Measurements from ENCODE around the gene RP9. TPM values are rescaled to one million over a fixed set of nuclear protein-coding genes. Genes with fewer than 3 reads are reported as not detected.

RP9 gene
- total RNA-seq, 1 experiment from 2014 or later = 10.7 TPM

DNA sequence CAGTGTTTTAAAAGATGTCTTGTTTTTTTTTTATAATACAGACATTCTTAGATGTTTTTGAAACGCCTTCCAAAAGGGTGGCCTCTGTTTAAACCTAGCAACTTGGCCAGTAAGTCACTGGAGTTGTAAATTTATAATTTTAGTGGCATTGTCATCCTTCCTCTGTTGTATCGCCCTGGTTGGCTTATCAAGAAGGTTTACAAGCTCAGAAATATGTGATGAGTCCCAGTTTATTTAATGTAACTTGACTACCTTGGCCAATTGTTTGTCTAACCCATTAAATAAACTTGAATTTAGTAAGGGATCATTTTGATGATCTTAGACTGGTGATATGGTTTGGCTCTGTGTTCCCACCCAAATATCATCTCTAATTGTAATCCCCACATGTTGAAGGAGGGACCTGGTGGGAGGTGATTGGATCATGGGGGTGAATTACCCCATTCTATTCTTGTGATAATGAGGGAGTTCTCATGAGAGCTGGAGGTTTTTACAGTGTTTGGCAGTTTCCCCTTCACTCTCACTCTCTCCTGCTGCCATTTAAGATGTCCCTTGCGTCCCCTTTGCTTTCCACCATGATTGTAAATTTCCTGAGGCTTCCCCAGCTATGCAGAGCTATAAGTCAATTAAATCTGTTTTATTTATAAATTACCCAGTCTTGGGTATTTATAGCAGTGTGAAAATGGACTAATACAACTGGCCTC is 33.2 kb downstream of the RP9 start:
- ChIA-PET CTCF (interaction anchor here (1.5 kb wide), 1 partner anchor 13 kb away, joined by 3 read pairs; the partner anchor contains the start of gene NT5C3A), POLR2A (no interaction called here)
- Mint-ChIP-seq H3K27ac (no peak overlapping the region), H3K4me1 (peaks cover 43% of the 10 kb centered on the region), H3K27me3 (ENCODE audit: low read depth) (peaks cover 9% of the 10 kb centered on the region), H3K4me3 (no peak overlapping the region), H3K9me3 (peaks cover 13% of the 10 kb centered on the region), H3K36me3 (peaks cover 8% of the 10 kb centered on the region; the same call in 1 of the 2 replicates)
- no peak for DNase-seq (ENCODE audit: low spot score)
- no peak for TF ChIP-seq ZNF121 (CRISPR knock-in tag; IDR thresholded peaks at IDR 0.05)
- no peak for TF ChIP-seq TP53 (CRISPR knock-in tag; IDR thresholded peaks at IDR 0.05)
- TF ChIP-seq ZNF232 (CRISPR knock-in tag; IDR thresholded peaks at IDR 0.05) = no peak
- TF ChIP-seq, protein P1, sequence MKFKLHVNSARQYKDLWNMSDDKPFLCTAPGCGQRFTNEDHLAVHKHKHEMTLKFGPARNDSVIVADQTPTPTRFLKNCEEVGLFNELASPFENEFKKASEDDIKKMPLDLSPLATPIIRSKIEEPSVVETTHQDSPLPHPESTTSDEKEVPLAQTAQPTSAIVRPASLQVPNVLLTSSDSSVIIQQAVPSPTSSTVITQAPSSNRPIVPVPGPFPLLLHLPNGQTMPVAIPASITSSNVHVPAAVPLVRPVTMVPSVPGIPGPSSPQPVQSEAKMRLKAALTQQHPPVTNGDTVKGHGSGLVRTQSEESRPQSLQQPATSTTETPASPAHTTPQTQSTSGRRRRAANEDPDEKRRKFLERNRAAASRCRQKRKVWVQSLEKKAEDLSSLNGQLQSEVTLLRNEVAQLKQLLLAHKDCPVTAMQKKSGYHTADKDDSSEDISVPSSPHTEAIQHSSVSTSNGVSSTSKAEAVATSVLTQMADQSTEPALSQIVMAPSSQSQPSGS (CRISPR knock-in tag; IDR thresholded peaks at IDR 0.05; ENCODE audit: borderline replicate concordance, low read depth) = no peak
- no peak for TF ChIP-seq RORB (CRISPR knock-in tag; IDR thresholded peaks at IDR 0.05)
- no peak for TF ChIP-seq ZNF263 (CRISPR knock-in tag; IDR thresholded peaks at IDR 0.05; ENCODE audit: low read depth)
- peak; percentile 83 for ATAC-seq

DNA sequence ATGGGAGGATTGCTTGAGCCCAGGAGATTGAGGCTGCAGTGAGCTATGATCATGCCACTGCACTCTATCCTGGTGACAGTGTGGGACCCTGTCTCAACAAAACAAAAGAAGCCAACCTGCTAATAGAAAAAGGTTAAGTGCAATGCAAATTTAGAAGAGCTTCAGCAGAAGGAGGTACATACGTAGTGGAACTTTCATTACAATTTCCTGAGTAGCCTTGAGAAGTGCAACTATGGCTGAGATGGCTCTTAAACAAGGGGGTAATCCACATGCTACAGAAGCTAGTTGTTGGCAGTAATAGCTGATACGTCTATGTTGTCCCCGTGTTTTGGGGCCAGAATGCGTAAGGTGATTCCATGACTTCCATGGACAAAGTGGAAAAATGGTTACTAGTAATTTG is 36.0 kb downstream of the RP9 start:
- Mint-ChIP-seq H3K27me3 (ENCODE audit: low read depth) (peaks cover 14% of the 10 kb centered on the region), H3K27ac (no peak overlapping the region), H3K9me3 (peaks cover 41% of the 10 kb centered on the region), H3K36me3 (peaks cover 17% of the 10 kb centered on the region), H3K4me3 (no peak overlapping the region), H3K4me1 (peaks cover 23% of the 10 kb centered on the region)
- CTCF ChIA-PET = no interaction called here
- DNase-seq (ENCODE audit: low spot score) = no peak
- POLR2A ChIA-PET = no interaction called here
- no peak for ATAC-seq
- TF ChIP-seq, protein P2, sequence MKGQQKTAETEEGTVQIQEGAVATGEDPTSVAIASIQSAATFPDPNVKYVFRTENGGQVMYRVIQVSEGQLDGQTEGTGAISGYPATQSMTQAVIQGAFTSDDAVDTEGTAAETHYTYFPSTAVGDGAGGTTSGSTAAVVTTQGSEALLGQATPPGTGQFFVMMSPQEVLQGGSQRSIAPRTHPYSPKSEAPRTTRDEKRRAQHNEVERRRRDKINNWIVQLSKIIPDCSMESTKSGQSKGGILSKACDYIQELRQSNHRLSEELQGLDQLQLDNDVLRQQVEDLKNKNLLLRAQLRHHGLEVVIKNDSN (CRISPR knock-in tag; IDR thresholded peaks at IDR 0.05) = no peak
- TF ChIP-seq TCF7 (CRISPR knock-in tag; IDR thresholded peaks at IDR 0.05; ENCODE audit: low read depth) = no peak
- TF ChIP-seq ZNF232 (CRISPR knock-in tag; IDR thresholded peaks at IDR 0.05) = no peak
- TF ChIP-seq, protein P3, sequence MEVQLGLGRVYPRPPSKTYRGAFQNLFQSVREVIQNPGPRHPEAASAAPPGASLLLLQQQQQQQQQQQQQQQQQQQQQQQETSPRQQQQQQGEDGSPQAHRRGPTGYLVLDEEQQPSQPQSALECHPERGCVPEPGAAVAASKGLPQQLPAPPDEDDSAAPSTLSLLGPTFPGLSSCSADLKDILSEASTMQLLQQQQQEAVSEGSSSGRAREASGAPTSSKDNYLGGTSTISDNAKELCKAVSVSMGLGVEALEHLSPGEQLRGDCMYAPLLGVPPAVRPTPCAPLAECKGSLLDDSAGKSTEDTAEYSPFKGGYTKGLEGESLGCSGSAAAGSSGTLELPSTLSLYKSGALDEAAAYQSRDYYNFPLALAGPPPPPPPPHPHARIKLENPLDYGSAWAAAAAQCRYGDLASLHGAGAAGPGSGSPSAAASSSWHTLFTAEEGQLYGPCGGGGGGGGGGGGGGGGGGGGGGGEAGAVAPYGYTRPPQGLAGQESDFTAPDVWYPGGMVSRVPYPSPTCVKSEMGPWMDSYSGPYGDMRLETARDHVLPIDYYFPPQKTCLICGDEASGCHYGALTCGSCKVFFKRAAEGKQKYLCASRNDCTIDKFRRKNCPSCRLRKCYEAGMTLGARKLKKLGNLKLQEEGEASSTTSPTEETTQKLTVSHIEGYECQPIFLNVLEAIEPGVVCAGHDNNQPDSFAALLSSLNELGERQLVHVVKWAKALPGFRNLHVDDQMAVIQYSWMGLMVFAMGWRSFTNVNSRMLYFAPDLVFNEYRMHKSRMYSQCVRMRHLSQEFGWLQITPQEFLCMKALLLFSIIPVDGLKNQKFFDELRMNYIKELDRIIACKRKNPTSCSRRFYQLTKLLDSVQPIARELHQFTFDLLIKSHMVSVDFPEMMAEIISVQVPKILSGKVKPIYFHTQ (CRISPR knock-in tag; IDR thresholded peaks at IDR 0.05) = no peak
- TF ChIP-seq, protein P4, sequence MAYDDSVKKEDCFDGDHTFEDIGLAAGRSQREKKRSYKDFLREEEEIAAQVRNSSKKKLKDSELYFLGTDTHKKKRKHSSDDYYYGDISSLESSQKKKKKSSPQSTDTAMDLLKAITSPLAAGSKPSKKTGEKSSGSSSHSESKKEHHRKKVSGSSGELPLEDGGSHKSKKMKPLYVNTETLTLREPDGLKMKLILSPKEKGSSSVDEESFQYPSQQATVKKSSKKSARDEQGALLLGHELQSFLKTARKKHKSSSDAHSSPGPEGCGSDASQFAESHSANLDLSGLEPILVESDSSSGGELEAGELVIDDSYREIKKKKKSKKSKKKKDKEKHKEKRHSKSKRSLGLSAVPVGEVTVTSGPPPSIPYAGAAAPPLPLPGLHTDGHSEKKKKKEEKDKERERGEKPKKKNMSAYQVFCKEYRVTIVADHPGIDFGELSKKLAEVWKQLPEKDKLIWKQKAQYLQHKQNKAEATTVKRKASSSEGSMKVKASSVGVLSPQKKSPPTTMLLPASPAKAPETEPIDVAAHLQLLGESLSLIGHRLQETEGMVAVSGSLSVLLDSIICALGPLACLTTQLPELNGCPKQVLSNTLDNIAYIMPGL (CRISPR knock-in tag; IDR thresholded peaks at IDR 0.05) = no peak
- TF ChIP-seq CBFB (CRISPR knock-in tag; IDR thresholded peaks at IDR 0.05; ENCODE audit: low read depth) = no peak
- no peak for TF ChIP-seq NR3C1 (CRISPR knock-in tag; conservative IDR thresholded peaks at IDR 0.05; ENCODE audit: low read depth)
- TF ChIP-seq, protein P5, sequence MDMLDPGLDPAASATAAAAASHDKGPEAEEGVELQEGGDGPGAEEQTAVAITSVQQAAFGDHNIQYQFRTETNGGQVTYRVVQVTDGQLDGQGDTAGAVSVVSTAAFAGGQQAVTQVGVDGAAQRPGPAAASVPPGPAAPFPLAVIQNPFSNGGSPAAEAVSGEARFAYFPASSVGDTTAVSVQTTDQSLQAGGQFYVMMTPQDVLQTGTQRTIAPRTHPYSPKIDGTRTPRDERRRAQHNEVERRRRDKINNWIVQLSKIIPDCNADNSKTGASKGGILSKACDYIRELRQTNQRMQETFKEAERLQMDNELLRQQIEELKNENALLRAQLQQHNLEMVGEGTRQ (CRISPR knock-in tag; IDR thresholded peaks at IDR 0.05) = no peak
- no peak for TF ChIP-seq RORB (CRISPR knock-in tag; IDR thresholded peaks at IDR 0.05)
- TF ChIP-seq, protein P6, sequence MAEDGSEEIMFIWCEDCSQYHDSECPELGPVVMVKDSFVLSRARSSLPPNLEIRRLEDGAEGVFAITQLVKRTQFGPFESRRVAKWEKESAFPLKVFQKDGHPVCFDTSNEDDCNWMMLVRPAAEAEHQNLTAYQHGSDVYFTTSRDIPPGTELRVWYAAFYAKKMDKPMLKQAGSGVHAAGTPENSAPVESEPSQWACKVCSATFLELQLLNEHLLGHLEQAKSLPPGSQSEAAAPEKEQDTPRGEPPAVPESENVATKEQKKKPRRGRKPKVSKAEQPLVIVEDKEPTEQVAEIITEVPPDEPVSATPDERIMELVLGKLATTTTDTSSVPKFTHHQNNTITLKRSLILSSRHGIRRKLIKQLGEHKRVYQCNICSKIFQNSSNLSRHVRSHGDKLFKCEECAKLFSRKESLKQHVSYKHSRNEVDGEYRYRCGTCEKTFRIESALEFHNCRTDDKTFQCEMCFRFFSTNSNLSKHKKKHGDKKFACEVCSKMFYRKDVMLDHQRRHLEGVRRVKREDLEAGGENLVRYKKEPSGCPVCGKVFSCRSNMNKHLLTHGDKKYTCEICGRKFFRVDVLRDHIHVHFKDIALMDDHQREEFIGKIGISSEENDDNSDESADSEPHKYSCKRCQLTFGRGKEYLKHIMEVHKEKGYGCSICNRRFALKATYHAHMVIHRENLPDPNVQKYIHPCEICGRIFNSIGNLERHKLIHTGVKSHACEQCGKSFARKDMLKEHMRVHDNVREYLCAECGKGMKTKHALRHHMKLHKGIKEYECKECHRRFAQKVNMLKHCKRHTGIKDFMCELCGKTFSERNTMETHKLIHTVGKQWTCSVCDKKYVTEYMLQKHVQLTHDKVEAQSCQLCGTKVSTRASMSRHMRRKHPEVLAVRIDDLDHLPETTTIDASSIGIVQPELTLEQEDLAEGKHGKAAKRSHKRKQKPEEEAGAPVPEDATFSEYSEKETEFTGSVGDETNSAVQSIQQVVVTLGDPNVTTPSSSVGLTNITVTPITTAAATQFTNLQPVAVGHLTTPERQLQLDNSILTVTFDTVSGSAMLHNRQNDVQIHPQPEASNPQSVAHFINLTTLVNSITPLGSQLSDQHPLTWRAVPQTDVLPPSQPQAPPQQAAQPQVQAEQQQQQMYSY (CRISPR knock-in tag; IDR thresholded peaks at IDR 0.05) = no peak
- TF ChIP-seq SP1 (CRISPR knock-in tag; conservative IDR thresholded peaks at IDR 0.05) = no peak
- TF ChIP-seq, protein P7, sequence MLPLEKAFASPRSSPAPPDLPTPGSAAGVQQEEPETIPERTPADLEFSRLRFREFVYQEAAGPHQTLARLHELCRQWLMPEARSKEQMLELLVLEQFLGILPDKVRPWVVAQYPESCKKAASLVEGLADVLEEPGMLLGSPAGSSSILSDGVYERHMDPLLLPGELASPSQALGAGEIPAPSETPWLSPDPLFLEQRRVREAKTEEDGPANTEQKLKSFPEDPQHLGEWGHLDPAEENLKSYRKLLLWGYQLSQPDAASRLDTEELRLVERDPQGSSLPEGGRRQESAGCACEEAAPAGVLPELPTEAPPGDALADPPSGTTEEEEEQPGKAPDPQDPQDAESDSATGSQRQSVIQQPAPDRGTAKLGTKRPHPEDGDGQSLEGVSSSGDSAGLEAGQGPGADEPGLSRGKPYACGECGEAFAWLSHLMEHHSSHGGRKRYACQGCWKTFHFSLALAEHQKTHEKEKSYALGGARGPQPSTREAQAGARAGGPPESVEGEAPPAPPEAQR (CRISPR knock-in tag; IDR thresholded peaks at IDR 0.05) = no peak
- TF ChIP-seq EMX1 (CRISPR knock-in tag; IDR thresholded peaks at IDR 0.05) = no peak
- TF ChIP-seq, protein P8, sequence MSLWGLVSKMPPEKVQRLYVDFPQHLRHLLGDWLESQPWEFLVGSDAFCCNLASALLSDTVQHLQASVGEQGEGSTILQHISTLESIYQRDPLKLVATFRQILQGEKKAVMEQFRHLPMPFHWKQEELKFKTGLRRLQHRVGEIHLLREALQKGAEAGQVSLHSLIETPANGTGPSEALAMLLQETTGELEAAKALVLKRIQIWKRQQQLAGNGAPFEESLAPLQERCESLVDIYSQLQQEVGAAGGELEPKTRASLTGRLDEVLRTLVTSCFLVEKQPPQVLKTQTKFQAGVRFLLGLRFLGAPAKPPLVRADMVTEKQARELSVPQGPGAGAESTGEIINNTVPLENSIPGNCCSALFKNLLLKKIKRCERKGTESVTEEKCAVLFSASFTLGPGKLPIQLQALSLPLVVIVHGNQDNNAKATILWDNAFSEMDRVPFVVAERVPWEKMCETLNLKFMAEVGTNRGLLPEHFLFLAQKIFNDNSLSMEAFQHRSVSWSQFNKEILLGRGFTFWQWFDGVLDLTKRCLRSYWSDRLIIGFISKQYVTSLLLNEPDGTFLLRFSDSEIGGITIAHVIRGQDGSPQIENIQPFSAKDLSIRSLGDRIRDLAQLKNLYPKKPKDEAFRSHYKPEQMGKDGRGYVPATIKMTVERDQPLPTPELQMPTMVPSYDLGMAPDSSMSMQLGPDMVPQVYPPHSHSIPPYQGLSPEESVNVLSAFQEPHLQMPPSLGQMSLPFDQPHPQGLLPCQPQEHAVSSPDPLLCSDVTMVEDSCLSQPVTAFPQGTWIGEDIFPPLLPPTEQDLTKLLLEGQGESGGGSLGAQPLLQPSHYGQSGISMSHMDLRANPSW (CRISPR knock-in tag; conservative IDR thresholded peaks at IDR 0.05; ENCODE audit: low read depth) = no peak
